Duodenal mucosa (tissue), 2 donors: ENCODE results near the gene SGCD.

Experiments
- H3K27ac ChIP-seq: one replicate; pipeline ENCODE4 v1.7.0; 2013; ENCODE audit warnings: low read depth, low read length
- H3K27me3 ChIP-seq, 2 donors: one replicate each; pipeline ENCODE4 v1.7.0; 2013; ENCODE audit warnings: low read length in 2 of 2, control low read depth in 1 of 2; ENCODE audit not compliant: insufficient read depth in 2 of 2, control insufficient read depth in 1 of 2
- H3K36me3 ChIP-seq, 2 donors: one replicate each; pipeline ENCODE4 v1.7.0; 2013; ENCODE audit warnings: low read length in 2 of 2, control low read depth in 1 of 2; ENCODE audit not compliant: insufficient read depth in 2 of 2, control insufficient read depth in 1 of 2
- H3K4me1 ChIP-seq, 2 donors: one replicate each; pipeline ENCODE4 v1.7.0; 2013; ENCODE audit warnings: low read length in 2 of 2, control low read depth in 1 of 2; ENCODE audit not compliant: insufficient read depth in 2 of 2, control insufficient read depth in 1 of 2
- H3K4me3 ChIP-seq, 2 donors: one replicate each; pipeline ENCODE4 v1.7.0; 2013; ENCODE audit warnings: low read length in 2 of 2, low read depth in 1 of 2
- H3K9ac ChIP-seq, 2 donors: one replicate each; pipeline ENCODE4 v1.7.0; 2013; ENCODE audit warnings: low read length in 2 of 2, low read depth in 1 of 2
- H3K9me3 ChIP-seq, 2 donors: one replicate each; pipeline ENCODE4 v1.7.0; 2013; ENCODE audit warnings: low read length in 2 of 2, control low read depth in 1 of 2; ENCODE audit not compliant: control insufficient read depth in 1 of 2

Gene SGCD

GRCh38 chr5:156584871-156585270 lies 257.9 kb downstream of the SGCD start:
- Histone ChIP-seq H3K9ac (no peak overlapping the region), H3K27me3 (no peaks in the 10 kb centered on the region), H3K36me3 (no peaks in the 10 kb centered on the region), H3K4me1 (no peaks in the 10 kb centered on the region), H3K27ac (no peak overlapping the region), H3K9me3 (no peaks in the 10 kb centered on the region), H3K4me3 (no peak overlapping the region)

GRCh38 chr5:156585999-156586398 lies 259.0 kb downstream of the SGCD start:
- H3K27ac ChIP-seq: no peak overlapping the region
- no peaks in the 10 kb centered on the region for H3K36me3 ChIP-seq
- no peak overlapping the region for H3K4me3 ChIP-seq
- H3K4me1 ChIP-seq: no peaks in the 10 kb centered on the region
- H3K27me3 ChIP-seq: no peaks in the 10 kb centered on the region
- H3K9me3 ChIP-seq: no peaks in the 10 kb centered on the region
- H3K9ac ChIP-seq: no peak overlapping the region

DNA sequence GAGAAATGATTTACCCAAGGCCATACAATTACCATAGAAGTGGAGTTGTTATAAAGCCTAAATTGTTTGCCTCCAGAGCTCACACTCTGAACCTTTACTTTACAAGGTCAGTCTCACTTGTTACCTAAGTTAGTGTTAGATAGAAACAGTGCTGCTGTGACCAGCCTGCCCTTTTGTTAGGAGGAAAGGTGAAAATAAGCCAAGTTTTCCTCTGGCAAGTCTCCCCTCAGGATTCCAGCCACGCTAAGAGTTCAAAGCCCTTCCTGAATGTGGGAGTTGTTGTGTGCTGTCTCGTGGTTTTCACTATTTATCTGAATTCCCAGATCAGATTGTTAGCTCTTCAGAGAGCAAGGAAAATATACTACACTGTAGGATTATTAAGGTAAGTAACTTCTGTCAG lies 260.0 kb downstream of the SGCD start:
- Histone ChIP-seq H3K9ac (no peak overlapping the region), H3K4me3 (no peak overlapping the region), H3K9me3 (no peaks in the 10 kb centered on the region), H3K27ac (no peak overlapping the region), H3K4me1 (no peaks in the 10 kb centered on the region), H3K36me3 (no peaks in the 10 kb centered on the region), H3K27me3 (no peaks in the 10 kb centered on the region)

DNA sequence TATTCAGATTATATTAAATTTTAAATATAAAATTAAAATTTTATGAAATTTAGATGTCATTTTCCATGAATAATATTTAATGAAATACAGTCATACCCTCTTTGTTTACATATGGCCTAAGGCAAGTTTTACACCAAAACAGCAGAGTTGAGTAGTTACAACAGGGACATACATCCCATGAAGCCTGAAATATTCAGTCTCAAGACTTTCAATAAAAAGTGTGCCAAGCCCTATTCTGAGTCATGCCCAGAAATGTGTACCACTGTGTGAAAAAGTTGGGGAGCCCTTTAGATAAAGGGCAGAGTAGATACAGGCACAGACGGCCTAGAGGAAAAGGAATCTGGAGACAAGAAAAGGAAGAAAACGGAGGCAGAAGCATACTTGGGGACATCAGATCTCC lies 261.3 kb downstream of the SGCD start:
- no peak overlapping the region for H3K9ac ChIP-seq
- no peak overlapping the region for H3K27ac ChIP-seq
- H3K4me3 ChIP-seq: no peak overlapping the region
- no peaks in the 10 kb centered on the region for H3K4me1 ChIP-seq
- no peaks in the 10 kb centered on the region for H3K9me3 ChIP-seq
- no peaks in the 10 kb centered on the region for H3K36me3 ChIP-seq
- H3K27me3 ChIP-seq: no peaks in the 10 kb centered on the region

- Histone ChIP-seq H3K27me3 (no peaks in the 10 kb centered on the region), H3K4me1 (no peaks in the 10 kb centered on the region), H3K36me3 (no peaks in the 10 kb centered on the region), H3K9ac (no peak overlapping the region), H3K4me3 (no peak overlapping the region), H3K9me3 (no peaks in the 10 kb centered on the region), H3K27ac (no peak overlapping the region)
Observed at GRCh38 chr5:156589104-156589945, 262.4 kb downstream of the SGCD start.

DNA sequence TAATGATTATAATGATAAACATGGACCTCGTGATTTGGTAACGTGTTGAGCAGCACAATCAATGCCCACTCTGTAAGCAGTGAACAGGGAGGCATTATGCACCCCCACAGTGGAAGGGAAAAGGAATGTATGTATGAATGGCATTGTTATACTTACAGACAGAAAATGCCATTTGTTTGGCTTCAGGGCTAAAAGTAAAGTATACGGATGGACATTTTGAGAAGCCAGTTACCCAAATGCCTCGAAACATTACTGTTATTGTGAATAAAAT lies 262.9 kb downstream of the SGCD start:
- no peaks in the 10 kb centered on the region for H3K9me3 ChIP-seq
- H3K27ac ChIP-seq: no peak overlapping the region
- no peaks in the 10 kb centered on the region for H3K27me3 ChIP-seq
- H3K4me1 ChIP-seq: no peaks in the 10 kb centered on the region
- H3K9ac ChIP-seq: no peak overlapping the region
- no peaks in the 10 kb centered on the region for H3K36me3 ChIP-seq
- no peak overlapping the region for H3K4me3 ChIP-seq

DNA sequence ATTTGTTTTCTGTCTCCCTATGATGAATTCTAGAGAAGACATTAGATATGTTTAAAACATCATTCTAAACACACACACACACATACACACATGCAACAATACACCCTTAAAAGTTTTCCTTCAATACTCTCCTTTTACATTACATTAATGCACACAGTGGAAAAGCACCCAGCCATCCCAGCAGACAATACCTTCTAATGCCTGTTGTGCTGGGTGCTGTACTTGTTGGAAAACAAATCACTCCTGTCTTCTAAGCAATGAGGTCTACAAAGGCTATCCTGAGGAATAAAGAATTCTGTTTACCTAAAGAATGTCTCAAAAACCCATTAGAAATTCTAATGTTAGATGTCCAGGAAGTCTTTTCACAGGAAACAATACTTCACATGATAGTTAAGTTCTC lies 264.0 kb downstream of the SGCD start:
- Histone ChIP-seq H3K9me3 (no peaks in the 10 kb centered on the region), H3K4me1 (no peaks in the 10 kb centered on the region), H3K27me3 (no peaks in the 10 kb centered on the region), H3K36me3 (no peaks in the 10 kb centered on the region), H3K27ac (no peak overlapping the region), H3K4me3 (no peak overlapping the region), H3K9ac (no peak overlapping the region)

DNA sequence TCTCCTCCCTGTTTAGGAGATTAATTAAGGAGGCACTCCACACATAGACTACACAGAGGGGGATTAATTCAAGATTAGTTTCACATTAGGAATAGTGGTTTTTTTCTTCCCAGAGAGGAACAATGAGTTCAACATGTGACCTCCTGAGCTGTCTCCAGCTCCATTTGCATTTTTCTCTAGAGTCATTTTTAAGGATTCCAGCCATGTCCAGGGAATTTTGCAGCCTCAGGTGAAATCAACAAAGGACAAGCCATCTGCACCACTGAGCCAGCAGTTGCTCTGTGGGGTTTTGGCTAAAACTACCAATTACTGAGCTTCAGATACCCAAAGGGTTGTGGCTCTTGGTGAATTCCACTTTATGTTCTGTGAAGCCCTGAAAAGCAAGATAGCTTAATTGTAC lies 264.7 kb downstream of the SGCD start:
- H3K9ac ChIP-seq: no peak overlapping the region

DNA sequence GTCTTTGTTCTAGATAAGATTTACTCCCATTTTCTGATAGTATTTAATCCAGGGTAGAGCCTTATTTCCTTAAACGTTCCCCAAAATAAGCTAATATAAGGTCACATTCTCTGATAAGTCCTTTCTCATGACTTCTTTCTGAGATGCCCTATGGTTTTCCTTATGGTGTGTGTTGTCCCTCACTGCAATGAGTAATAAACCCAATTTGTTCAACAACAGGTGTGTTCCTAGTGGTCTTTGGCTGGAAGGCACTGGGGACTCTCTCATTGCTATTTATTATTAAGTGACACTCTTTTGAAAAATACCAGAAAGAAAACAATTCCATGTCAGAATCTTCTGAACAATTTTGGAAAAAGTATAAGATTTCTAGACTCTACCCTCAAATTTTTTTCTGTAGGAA lies 266.6 kb downstream of the SGCD start:
- no peak overlapping the region for H3K9ac ChIP-seq
- H3K36me3 ChIP-seq: no peaks in the 10 kb centered on the region
- no peak overlapping the region for H3K27ac ChIP-seq
- H3K4me1 ChIP-seq: no peaks in the 10 kb centered on the region
- H3K4me3 ChIP-seq: no peak overlapping the region
- no peaks in the 10 kb centered on the region for H3K9me3 ChIP-seq
- H3K27me3 ChIP-seq: no peaks in the 10 kb centered on the region

More for the DNA sequence above, 264.7 kb downstream of the SGCD start:
- Histone ChIP-seq H3K27ac (no peak overlapping the region), H3K36me3 (no peaks in the 10 kb centered on the region), H3K4me1 (no peaks in the 10 kb centered on the region), H3K27me3 (no peaks in the 10 kb centered on the region), H3K4me3 (no peak overlapping the region), H3K9me3 (no peaks in the 10 kb centered on the region)

DNA sequence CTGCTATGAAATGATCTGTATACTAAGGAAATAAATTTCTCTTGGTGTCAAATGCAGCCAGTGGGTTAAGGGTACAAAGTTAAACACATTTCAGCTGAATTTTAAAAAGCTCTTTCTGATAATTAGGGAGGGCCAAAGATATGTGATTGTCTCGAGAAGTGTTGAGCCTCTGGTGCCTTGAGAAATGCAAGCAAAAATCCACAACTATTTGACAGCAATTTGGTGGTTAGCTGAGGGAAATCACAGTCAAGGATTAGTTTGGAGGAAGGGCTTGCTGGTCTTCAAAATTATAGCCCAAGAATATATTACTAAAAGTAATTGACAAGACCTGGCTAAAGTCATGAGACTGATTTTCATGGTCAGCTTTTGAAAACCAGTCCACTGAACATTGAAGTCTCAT lies 267.4 kb downstream of the SGCD start:
- Histone ChIP-seq H3K4me3 (no peak overlapping the region), H3K27me3 (no peaks in the 10 kb centered on the region), H3K4me1 (no peaks in the 10 kb centered on the region), H3K36me3 (no peaks in the 10 kb centered on the region), H3K27ac (no peak overlapping the region), H3K9me3 (no peaks in the 10 kb centered on the region), H3K9ac (no peak overlapping the region)
